ES-I3 (cell line): ENCODE data around the gene ATP6V0E2.

ENCODE experiments used
- H3K36me3 ChIP-seq: 2 replicates; pipeline ENCODE4 v1.6.1; 2013; ENCODE audit warnings: mild to moderate bottlenecking, low read length, control low read depth, moderate library complexity; ENCODE audit not compliant: insufficient read depth
- H3K4me1 ChIP-seq: 2 replicates; pipeline ENCODE4 v1.6.1; 2013; ENCODE audit warnings: mild to moderate bottlenecking, control low read depth, low read length; ENCODE audit not compliant: insufficient read depth
- H3K9ac ChIP-seq: 2 replicates; pipeline ENCODE4 v1.6.1; 2013; ENCODE audit warnings: low read depth, mild to moderate bottlenecking, low read length, moderate library complexity
- H3K9me3 ChIP-seq: 2 replicates; pipeline ENCODE4 v1.6.1; 2013; ENCODE audit warnings: mild to moderate bottlenecking, low read length, moderate library complexity; ENCODE audit not compliant: control insufficient read depth, insufficient read depth

Gene ATP6V0E2

GRCh38 chr7:149832332-149833041, 41.3 kb upstream of the ATP6V0E2 start:
- Histone ChIP-seq H3K9ac (no peak overlapping the region), H3K36me3 (no peaks in the 10 kb centered on the region), H3K4me1 (peaks cover 3% of the 10 kb centered on the region; the same call in 1 of the 2 replicates), H3K9me3 (peaks cover 2% of the 10 kb centered on the region; the same call in 1 of the 2 replicates)

- H3K9me3 ChIP-seq: peaks cover 2% of the 10 kb centered on the region; the same call in 1 of the 2 replicates
- H3K9ac ChIP-seq: no peak overlapping the region
- H3K4me1 ChIP-seq: peaks cover 3% of the 10 kb centered on the region; the same call in 1 of the 2 replicates
- H3K36me3 ChIP-seq: no peaks in the 10 kb centered on the region
Observed at GRCh38 chr7:149833495-149834130, 40.2 kb upstream of the ATP6V0E2 start.

- Histone ChIP-seq H3K9me3 (peaks cover 2% of the 10 kb centered on the region; the same call in 1 of the 2 replicates), H3K9ac (no peak overlapping the region), H3K36me3 (no peaks in the 10 kb centered on the region)
Observed at GRCh38 chr7:149834601-149835000, 39.2 kb upstream of the ATP6V0E2 start.

GRCh38 chr7:149836434-149836833, 37.3 kb upstream of the ATP6V0E2 start:
- H3K36me3 ChIP-seq: no peaks in the 10 kb centered on the region
- H3K9me3 ChIP-seq: peaks cover 2% of the 10 kb centered on the region; the same call in 1 of the 2 replicates
- H3K9ac ChIP-seq: no peak overlapping the region
- peaks cover 3% of the 10 kb centered on the region; the same call in 1 of the 2 replicates for H3K4me1 ChIP-seq

More at GRCh38 chr7:149834601-149835000, 39.2 kb upstream of the ATP6V0E2 start:
- H3K4me1 ChIP-seq: peaks cover 3% of the 10 kb centered on the region; the same call in 1 of the 2 replicates

GRCh38 chr7:149837564-149838223, 36.1 kb upstream of the ATP6V0E2 start:
- Histone ChIP-seq H3K36me3 (no peaks in the 10 kb centered on the region), H3K4me1 (no peaks in the 10 kb centered on the region), H3K9ac (no peak overlapping the region), H3K9me3 (peaks cover 2% of the 10 kb centered on the region; the same call in 1 of the 2 replicates)

- peak within 1 kb of the TSS; percentile 63 for H3K9ac ChIP-seq
- no peaks in the 10 kb centered on the region for H3K4me1 ChIP-seq
- H3K36me3 ChIP-seq: no peaks in the 10 kb centered on the region
- H3K9me3 ChIP-seq: peaks cover 2% of the 10 kb centered on the region; the same call in 1 of the 2 replicates
Observed at GRCh38 chr7:149838224-149838991, 35.4 kb upstream of the ATP6V0E2 start, which contains the start of gene ZNF862. ZNF862 (plus strand) TSS chr7:149838375; CDS start chr7:149838612, 237 bp downstream.

- Histone ChIP-seq H3K4me1 (no peaks in the 10 kb centered on the region), H3K9ac (peak overlapping the region; percentile 63), H3K36me3 (no peaks in the 10 kb centered on the region), H3K9me3 (peaks cover 2% of the 10 kb centered on the region; the same call in 1 of the 2 replicates)
Observed at GRCh38 chr7:149838992-149839408, 34.8 kb upstream of the ATP6V0E2 start.

- Histone ChIP-seq H3K4me1 (no peaks in the 10 kb centered on the region), H3K36me3 (no peaks in the 10 kb centered on the region), H3K9ac (no peak overlapping the region), H3K9me3 (peaks cover under 1% of the 10 kb centered on the region; the same call in 1 of the 2 replicates)
Observed at GRCh38 chr7:149839933-149840332, 33.8 kb upstream of the ATP6V0E2 start.

- no peak overlapping the region for H3K9ac ChIP-seq
- no peaks in the 10 kb centered on the region for H3K36me3 ChIP-seq
- no peaks in the 10 kb centered on the region for H3K4me1 ChIP-seq
- no peaks in the 10 kb centered on the region for H3K9me3 ChIP-seq
Observed at GRCh38 chr7:149843566-149843965, 30.2 kb upstream of the ATP6V0E2 start.

- H3K4me1 ChIP-seq: no peaks in the 10 kb centered on the region
- no peak overlapping the region for H3K9ac ChIP-seq
- H3K9me3 ChIP-seq: no peaks in the 10 kb centered on the region
- no peaks in the 10 kb centered on the region for H3K36me3 ChIP-seq
Observed at GRCh38 chr7:149844445-149844844, 29.3 kb upstream of the ATP6V0E2 start.

GRCh38 chr7:149845257-149845980, 28.4 kb upstream of the ATP6V0E2 start:
- Histone ChIP-seq H3K36me3 (no peaks in the 10 kb centered on the region), H3K4me1 (no peaks in the 10 kb centered on the region), H3K9me3 (no peaks in the 10 kb centered on the region), H3K9ac (no peak overlapping the region)

GRCh38 chr7:149846021-149846420, 27.7 kb upstream of the ATP6V0E2 start:
- Histone ChIP-seq H3K9me3 (no peaks in the 10 kb centered on the region), H3K9ac (no peak overlapping the region), H3K4me1 (no peaks in the 10 kb centered on the region), H3K36me3 (no peaks in the 10 kb centered on the region)

GRCh38 chr7:149846436-149847046, 27.2 kb upstream of the ATP6V0E2 start:
- Histone ChIP-seq H3K9ac (no peak overlapping the region), H3K4me1 (no peaks in the 10 kb centered on the region), H3K36me3 (no peaks in the 10 kb centered on the region), H3K9me3 (no peaks in the 10 kb centered on the region)
